Smooth muscle cell of bladder (primary cell): ENCODE results near the gene POLR2J. TPM values are rescaled to one million over a fixed set of nuclear protein-coding genes. Genes with fewer than 3 reads are reported as not detected.

Experiments used
- total RNA-seq: library from RNA; depleted of rRNA; stranded (reverse); fragments of >200 nt; gene quantifications from 2 replicates; pipeline ENCODE4 v1.2.3, GENCODE V29; 2014

The POLR2J gene
- total RNA-seq: 39.7 and 40.0 TPM in 2 replicates

DNA sequence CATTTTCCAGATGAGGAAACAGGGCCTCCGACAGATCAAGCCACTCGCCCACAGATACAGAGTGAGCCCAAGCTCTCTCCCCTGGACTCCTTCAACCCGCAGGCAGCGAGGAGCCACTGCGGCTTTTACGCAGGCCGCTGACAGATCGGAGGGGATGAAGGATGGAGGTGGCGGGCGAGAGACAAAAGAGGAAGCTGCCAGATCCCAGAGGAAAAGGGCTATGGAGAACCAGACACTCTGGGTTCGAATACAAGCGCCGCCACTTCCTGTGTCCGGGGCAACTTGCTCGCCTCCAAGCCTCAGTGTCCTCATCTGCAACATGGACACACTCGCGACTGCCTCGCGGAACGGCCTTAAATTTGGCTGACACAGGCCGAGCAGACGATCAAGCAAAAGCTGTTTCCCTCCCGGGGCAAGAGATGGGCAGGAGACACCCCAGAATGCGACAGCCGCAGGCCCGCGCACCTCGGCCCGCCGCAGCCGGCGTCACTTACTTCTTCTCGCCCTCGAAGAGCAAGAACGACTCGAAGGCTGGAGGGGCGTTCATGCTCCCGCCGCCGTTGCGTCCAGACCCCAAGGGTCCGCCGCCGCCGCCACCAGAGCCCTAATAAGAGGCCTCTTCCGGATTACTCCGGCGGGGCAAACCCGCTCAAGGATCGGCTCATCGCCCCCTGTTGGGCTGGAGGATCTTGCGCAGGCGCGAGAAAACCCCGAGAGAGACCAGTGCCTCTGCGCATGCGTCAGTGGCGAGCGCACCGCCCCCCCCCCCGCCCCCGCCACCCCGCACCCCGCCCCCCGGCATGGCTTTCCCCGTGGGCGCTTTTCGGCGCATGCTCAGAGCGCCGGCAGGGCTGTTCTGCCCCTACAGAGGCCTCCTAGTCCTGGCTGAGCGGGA, at the start of gene POLR2J:
Gene POLR2J, minus strand, starts transcription at position 609 of the 895 bp plus-strand sequence. Its CDS starts 62 bp downstream, at position 547.

DNA sequence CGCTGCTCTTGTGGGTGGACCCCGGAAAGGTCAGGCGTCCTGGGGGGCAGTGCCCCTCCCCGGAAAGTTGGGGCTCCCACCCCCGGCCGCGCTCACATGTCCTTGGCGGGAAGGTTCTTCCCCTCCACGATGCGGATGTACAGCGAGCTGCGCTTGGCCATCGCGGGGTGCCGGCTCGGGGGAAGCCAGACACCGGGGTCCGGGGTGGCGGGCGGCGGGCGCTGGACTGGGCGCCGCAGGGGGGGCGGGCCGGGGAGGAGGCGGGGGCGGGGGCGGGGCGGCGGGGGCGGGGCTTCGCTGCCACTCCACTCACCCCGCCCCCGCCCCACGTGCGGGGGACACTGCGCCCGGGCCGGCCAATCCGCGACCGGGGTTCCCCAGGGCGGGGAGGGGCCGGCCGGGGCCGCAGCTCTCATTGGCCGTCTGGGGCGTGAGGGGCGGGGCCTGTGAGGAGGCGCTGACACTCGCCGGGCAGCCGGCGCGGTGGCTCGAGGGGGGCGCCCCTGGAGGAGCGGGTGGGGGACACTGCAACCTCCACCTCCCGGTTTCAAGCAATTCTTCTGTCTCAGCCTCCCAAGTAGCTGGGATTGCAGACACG, 38.9 kb upstream of the POLR2J start, which contains the start of gene RASA4B:
Gene RASA4B, minus strand, starts transcription at position 228 of the 598 bp plus-strand sequence. Its CDS starts 67 bp downstream, at position 161.

DNA sequence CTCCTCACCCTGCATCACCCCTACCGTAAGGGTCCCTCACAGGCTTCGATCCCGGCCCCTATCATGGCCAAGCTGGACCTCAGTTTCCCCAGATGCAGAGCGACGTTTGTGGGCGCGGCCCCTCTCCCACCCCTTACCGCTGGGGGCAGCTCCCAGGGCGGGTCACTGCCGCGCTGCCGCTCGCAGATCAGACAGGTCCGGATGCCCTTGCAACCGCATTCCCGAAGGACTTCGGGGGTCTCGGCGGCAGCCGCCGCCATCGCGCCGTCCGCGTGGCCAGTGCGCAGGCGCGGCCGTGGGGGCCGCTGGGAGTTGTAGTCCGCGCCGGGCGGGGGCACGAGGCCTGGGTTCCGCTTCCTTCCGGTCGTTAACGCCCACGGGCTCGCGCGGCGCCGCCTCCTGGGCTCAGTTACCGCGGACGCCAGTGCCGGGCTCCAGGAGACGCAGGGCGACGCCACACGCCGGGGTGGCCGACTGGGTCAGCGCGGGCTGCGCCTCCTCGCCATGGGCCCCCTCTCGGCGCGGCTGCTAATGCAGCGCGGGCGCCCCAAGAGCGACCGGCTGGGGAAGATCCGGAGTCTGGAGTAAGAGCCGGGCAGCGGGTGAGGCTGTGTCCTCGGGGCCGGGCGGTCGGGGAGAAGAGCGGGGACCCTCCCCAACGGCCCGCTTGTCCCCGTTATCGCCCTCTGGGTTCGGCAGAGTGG, 14.0 kb downstream of the POLR2J start, which contains the start of the genes ALKBH4 and LRWD1:
Gene ALKBH4, minus strand, starts transcription at position 287 of the 704 bp plus-strand sequence. Its CDS starts 27 bp downstream, at position 260.
Gene LRWD1, plus strand, starts transcription at position 408 of the 704 bp plus-strand sequence. Its CDS starts 97 bp downstream, at position 505.

DNA sequence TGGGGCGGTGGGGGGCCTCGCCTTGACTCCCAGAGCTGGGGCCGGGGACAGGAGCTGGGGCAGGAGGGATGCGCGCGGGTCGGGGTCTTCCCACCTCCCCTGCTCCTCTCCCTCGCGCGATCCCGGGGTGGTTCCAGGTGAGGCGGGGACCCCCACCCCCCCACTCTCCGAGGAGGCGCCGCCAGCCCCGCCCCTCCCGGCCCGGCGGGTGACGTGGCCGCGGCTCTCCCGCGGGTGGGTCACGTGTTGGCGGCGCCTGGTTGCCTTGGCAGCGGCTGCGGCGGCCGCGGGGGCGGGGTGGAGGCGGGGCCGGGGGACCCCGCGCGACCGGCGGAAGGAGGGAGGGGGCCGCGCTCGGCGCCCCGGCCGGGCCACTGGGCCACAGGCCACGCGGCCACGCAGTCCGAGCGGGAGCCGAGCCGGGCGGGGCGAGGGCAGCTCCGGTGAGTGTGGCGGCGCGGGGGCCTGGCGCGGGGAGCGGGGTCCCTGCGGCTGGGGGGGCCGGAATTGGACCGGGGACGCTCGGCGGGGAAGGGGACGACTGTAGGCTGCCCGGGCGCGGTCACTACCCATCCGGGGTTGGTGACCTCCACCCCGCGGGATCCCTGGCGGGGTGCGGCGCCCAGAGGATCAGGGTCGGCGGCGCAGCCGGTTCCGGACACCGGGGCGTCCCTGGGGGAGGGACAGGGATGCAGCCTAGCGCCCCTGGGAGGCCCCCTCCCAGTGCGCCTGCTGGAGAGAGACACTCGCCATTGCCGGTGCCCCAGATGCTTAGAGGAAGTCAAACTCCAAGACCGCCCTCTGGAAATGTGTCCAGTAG, 45.3 kb downstream of the POLR2J start, which contains the start of gene ORAI2:
Gene ORAI2, plus strand, starts transcription at position 357 of the 820 bp plus-strand sequence. CDS start 5,382 bp downstream, outside the sequence.

Other genes with a start within 250 kb of the POLR2J start
- gene SH2B2, start 192.1 kb downstream of the POLR2J start, total RNA-seq: 0.85 and 1.2 TPM in 2 replicates
- not detected in 2 replicates for gene SPDYE6, start 122.5 kb downstream of the POLR2J start, total RNA-seq
- gene PRKRIP1, start 82.6 kb downstream of the POLR2J start, total RNA-seq: 11.4 and 11.6 TPM in 2 replicates
- 22.8 and 37.3 TPM in 2 replicates for gene ORAI2, start 45.3 kb downstream of the POLR2J start, total RNA-seq
- gene ALKBH4, start 14.1 kb downstream of the POLR2J start, total RNA-seq: 10.0 and 10.9 TPM in 2 replicates
- 12.9 and 15.8 TPM in 2 replicates for gene LRWD1, start 13.9 kb downstream of the POLR2J start, total RNA-seq
- gene RASA4B, start 38.9 kb upstream of the POLR2J start, total RNA-seq: 1.8 and 2.0 TPM in 2 replicates
- 1.3 and 1.7 TPM in 2 replicates for gene UPK3BL2, start 64.8 kb upstream of the POLR2J start, total RNA-seq
- not detected in 2 replicates for gene SPDYE2, start 72.3 kb upstream of the POLR2J start, total RNA-seq
- 17.9 and 32.2 TPM in 2 replicates for gene POLR2J3, start 93.7 kb upstream of the POLR2J start, total RNA-seq
- gene RASA4, start 137.8 kb upstream of the POLR2J start, total RNA-seq: 7.0 and 10.6 TPM in 2 replicates
- gene UPK3BL1, start 163.9 kb upstream of the POLR2J start, total RNA-seq: 5.5 and 12.9 TPM in 2 replicates
- gene SPDYE2B, start 171.4 kb upstream of the POLR2J start, total RNA-seq: not detected in 2 replicates
- 2.1 and 3.9 TPM in 2 replicates for gene POLR2J2, start 192.7 kb upstream of the POLR2J start, total RNA-seq